HG03575 (cell line): Measurements from ENCODE around the gene SEMA3A.
"Not testable (repeated sequence)": the region's sequence is repeated elsewhere in the genome, so short reads cannot be mapped to it uniquely, and the experiment has no call there.

Experiments used
- ATAC-seq: cut with Tn5 transposase; IDR thresholded peaks from one replicate; pipeline ENCODE4 v1.9.1; 2021; ENCODE audit not compliant: unreplicated experiment, insufficient number of reproducible peaks, low FRiP score; ENCODE audit errors: extremely low read depth

SEMA3A gene

GRCh38 chr7:84194484-84195271 is at the start of gene SEMA3A:
Gene SEMA3A, minus strand, starts transcription at chr7:84194789. Its CDS starts 203 bp downstream, at chr7:84194586.
- no peak for ATAC-seq

DNA sequence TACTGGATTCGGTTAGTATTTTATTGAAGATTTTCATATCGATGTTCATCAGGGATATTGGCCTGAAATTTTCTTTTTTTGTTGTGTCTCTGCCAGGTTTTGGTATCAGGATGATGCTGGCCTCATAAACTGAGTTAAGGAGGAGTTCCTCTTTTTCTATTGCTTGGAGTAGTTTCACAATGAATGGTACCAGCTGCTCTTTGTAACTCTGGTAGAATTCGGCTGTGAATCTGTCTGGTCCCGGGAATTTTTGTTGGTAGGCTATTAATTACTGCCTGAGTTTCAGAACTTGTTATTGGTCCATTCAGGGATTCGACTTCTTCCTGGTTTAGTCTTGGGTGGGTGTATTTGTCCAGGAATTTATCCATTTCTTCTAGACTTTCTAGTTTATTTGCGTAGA is 48.4 kb upstream of the SEMA3A start:
- ATAC-seq = not testable (repeated sequence)

- no peak for ATAC-seq
Observed at GRCh38 chr7:84238596-84238995, 44.0 kb upstream of the SEMA3A start.

- ATAC-seq = no peak
Observed at GRCh38 chr7:84237533-84238173, 43.1 kb upstream of the SEMA3A start.

- no peak for ATAC-seq
Observed at GRCh38 chr7:84236398-84236797, 41.8 kb upstream of the SEMA3A start.

DNA sequence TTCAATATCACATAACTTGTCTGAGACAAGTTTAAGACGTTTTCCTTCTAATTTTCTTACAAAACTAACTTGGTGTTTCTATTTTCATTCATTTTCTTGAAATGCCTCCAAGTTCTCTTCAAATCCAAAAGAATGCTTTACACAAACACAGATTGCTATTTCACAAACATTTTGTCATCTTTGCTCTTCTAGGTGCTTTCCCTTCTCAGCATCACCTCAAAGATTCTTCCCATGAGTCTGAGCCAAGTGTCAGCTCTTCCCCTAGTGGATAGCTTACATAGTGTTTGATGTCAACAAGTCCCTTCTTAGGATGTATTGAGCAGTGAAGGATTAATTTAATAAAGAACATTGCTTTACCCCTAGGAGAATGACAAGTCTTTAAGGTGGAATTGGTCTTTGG is 38.1 kb upstream of the SEMA3A start:
- no peak for ATAC-seq

DNA sequence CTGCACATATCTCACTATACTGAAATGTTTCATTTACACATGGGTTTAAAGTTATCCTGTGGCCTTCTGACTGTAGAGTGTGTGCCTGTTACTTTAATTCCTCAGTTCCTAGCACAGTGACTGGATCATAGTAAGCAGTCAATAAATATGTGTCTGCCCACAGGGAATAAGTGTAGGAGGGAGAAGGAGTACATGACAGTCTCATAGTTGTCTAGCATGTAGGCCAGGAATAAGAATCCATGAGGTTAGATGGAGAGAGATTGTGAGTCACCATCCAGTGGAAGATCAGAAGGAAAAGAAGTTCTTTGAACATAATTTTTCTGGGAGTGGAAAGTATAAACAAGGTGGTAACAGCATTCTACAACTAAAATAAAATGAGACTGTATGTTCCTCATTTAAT is 36.6 kb upstream of the SEMA3A start:
- ATAC-seq = no peak

DNA sequence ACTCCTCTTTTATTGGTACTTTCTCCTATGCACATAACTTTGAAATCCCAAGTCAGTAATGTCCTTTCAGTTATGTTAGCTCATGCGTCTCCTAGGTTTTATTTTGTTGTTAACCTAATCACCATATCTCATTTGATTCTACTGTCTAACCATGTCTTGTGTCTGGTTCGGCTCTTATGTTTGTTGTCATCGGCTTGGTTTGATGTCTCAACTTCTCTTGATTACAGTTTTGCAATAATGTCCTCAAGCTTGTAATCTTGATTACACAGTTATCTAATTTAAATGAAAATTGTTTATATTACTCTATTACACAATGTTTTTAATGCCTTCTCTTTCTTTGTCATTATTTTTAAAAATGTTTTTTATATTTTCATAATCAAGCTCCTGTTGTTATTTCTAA is 35.9 kb upstream of the SEMA3A start:
- no peak for ATAC-seq

GRCh38 chr7:84228526-84228925 is 33.9 kb upstream of the SEMA3A start:
- no peak for ATAC-seq

GRCh38 chr7:84226759-84227158 is 32.2 kb upstream of the SEMA3A start:
- ATAC-seq = no peak

- ATAC-seq = no peak
Observed at GRCh38 chr7:84224505-84224904, 29.9 kb upstream of the SEMA3A start.

DNA sequence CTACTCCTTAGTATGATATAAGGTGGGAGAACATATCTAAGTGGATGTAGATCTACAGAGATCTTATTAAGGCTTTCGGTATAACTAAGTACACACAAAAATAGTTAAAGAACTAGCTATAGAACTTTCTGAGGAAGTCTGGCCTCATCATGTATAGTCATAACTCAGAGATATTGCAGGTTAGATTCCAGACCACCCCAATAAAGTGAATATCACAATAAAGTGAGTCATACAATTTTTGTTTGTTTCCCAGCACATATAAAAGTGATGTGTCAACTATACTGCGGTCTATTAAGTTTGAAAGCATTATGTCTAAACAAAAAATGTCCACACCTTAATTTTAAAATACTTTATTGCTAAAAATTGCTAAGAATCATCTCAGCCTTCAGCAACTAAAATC is 24.7 kb upstream of the SEMA3A start:
- no peak for ATAC-seq

- no peak for ATAC-seq
Observed at GRCh38 chr7:84218681-84219080, 24.1 kb upstream of the SEMA3A start.

GRCh38 chr7:84216472-84216871 is 21.9 kb upstream of the SEMA3A start:
- no peak for ATAC-seq

DNA sequence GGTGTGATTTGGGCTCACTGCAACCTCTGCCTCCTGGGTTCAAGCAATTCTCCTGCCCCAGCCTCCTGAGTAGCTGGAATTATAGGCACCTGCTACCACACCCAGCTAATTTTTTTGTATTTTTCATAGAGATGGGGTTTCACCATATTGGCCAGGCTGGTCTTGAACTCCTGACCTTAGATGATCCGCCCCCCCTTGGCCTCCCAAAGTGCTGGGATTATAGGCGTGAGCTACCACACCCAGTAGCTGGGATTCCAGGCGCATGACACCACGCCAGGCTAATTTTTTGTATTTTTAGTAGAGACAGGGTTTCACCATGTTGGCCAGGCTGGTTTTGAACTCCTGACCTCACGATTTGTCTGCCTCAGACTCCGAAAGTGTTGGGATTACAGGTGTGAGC is 20.2 kb upstream of the SEMA3A start:
- ATAC-seq = not testable (repeated sequence)

DNA sequence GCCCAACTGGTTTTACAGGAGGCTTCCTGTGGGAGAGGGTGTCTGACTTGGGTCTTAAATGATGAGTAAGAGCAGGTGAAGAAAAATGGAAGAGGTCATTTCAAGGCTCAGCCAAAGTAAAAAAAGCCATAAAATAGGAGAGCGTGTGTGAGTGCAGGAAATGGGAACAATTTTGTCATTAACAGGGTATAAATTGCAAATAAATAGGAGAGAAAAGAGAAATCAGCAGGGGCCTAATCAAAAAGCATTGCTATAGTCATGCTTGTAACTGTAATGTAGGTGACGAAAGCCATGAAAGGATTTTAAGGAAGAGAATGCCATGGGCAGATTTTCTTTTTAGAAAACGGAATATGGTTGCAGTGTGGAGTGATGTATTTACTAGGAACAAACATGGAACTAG is 15.7 kb upstream of the SEMA3A start:
- no peak for ATAC-seq

DNA sequence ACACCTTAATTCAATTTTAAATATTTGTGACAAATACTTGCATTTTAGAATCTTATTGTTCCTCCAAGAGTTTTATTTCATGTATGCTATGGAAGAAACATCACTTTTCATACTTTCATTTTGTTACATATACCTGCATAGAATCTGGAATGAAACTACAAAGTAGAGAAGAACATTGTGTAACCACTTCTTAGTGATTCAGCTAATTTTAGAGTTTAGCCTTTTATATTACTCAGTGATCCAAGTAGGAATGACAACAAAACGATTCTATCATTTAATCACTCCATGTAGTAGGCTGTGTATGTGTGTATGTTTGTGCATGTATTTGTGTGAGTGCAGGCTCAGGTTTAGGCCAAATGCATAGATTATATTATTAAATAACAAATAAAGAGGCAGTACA is 14.4 kb upstream of the SEMA3A start:
- no peak for ATAC-seq

DNA sequence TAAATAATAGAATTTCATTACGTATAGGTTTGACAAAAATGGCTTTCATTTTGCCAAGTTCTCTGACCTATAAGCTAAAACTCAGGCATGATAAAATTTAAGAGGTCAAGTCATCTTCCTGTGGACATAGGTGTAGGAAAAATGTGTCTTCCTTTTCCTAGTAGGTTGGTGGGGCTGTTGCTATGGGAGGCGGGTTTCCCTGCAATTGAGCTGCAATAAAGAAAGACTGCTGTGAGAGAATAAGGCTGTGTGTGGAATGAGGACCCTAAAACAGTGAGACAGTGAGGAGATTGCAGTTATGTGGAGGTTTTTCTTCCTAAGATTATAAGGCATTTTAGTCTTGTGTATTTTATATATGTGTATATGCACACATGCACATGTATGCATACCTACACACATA is 13.0 kb upstream of the SEMA3A start:
- ATAC-seq = no peak

GRCh38 chr7:84207025-84207424 is 12.4 kb upstream of the SEMA3A start:
- ATAC-seq = no peak

DNA sequence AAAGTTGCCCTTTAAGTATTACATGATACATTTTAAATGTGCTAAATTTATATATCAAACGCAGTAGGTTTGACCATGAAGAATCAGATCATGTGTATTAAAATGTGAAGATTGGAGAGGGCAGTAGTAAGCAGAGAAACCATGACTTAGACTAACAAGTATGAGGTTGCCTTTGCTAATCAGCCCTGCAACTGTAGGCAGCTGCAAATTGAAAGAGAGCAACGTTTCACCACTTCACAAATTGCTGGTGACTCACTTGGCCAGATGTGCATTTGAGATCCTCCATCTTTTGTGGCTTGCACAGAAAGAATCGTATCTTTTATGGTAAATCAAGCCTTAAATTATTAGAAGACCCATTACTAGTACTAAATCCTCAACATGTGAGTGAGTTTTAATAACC is 10.1 kb upstream of the SEMA3A start:
- no peak for ATAC-seq

DNA sequence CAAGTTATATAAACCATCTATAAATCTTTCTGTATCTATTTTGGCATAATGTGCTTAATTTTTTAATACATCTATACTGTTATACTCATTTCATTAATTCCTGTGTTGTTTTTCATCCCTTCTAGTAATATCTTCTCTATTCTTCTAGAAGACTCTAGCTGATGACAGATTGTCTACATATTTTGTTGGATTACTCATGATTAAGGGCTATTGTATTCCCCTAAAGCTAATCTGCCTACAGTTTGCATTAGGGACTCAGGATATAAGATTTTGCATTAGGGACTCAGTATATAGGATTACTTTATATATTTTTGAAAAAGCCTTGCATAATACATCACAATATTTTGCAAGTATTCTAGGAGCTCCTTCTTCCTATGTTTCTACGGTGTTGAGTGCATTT is 8.3 kb upstream of the SEMA3A start:
- ATAC-seq = no peak
